Regular cardiac myocyte (primary cell): ENCODE measurements around the gene AMACR. TPM values are rescaled to one million over a fixed set of nuclear protein-coding genes. Genes with fewer than 3 reads are reported as not detected.

Experiments used
- total RNA-seq: library from RNA; depleted of rRNA; stranded (reverse); fragments of >200 nt; gene quantifications from 2 replicates; pipeline ENCODE4 v1.2.3, GENCODE V29; 2014

AMACR gene
- 8.1 and 10.1 TPM in 2 replicates for total RNA-seq

DNA sequence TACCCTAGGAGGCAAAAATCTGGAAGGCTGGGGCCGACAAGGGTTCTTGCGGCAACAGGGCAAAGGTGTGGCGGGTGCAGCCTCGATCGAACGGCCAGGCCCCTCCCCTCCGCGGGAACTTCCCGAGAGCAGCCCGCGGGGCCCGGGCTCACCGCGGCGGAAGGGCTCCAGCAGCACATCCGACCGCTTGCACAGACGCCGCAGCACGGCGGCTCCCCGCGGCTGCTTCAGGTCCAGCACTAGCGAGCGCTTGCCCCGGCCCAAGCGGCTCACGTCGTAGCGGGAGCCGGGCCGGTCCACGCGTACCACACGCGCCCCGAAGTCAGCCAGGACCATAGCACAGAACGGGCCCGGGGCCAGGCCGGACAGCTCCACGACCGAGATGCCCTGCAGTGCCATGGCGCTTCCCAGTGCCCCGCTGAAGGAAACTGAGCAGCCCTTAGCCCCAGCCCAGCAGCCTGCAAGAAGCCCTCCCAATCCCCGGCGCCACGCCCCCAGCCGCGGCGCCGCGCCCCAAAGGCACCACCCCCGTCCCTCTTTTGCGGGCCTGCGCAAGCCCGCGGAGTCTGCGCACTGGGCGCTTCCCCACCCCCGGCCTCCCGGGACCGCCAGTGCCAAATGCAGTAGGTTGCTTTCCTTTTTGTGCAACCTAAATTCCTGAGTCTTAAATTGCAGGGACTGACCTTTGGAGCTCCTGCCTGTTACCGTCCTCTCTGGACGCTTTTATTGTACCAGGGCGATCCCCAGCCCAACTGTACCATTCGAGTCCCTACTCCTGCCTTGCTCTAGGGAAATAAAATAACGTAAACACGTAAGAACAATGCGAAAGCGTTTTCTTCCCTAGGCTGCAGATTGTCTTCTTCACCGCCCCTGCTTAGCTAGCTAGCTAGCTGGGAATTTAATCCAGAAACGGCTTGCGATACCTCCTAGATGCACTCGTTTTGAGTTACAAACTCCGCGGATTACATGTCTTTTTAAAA is at the start of gene AMACR:
Gene AMACR (minus strand): TSS at position 430 of the 980 bp plus-strand sequence. CDS start 31 bp downstream, at position 399.

DNA sequence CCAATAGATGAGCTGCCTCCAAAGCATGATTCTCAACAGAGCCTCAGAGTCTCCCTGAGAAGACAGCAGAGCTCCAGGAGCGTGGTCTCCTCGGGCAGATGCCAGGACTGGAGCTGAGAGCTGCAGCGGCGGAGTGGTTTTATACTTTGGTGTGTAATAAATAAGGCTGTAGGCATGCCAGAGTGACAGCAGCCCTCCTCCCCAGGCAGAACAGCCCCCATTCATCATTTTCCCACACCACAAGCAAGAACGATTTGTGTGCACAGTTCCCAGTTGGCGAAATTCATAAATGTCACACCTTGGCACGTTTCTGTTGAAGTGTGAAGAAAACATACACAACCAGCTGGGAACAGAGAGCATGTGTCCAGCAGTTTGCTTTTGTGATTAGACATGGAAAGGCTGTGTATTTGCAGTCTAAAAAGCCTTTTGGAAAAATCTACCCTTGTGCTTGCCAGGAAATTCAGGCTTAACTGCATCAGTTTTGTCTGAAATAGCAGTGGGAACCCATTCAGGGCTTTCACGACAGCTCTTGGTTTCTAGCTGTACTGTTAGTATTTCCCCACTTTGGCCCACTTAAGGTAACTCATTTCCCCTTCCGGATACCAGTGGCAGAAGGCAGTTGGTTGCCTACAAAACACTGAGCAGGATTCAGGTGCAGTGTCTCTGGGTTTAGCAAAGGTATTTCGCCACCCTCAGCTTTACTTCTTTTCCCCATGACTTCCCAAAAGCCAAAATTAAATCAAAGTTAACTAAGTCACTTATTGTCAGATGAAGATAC is 35.4 kb upstream of the AMACR start, which contains the start of gene C1QTNF3:
Gene C1QTNF3 (minus strand): TSS at position 115 of the 778 bp plus-strand sequence. CDS start 88 bp downstream, at position 27.

DNA sequence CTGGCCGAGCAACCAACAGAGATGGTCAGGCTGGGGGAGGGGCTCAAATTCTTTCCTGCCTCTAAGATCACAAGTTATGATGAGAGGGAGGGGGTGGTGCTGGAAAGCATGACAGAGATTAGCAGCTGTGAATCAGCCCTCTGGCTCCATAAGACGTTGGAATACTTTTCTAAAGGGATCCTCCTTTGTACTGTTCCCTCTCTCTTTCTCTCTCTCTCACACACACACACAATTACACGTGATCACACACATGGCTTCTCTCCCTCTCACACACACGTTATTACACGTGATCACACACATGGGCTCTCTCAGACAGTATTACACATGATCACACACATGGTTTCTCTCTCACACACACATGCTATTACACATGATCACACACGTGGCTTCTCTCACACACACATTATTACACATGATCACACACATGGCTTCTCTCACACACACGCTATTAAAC is 23.2 kb downstream of the AMACR start, which contains the start of gene SLC45A2:
Gene SLC45A2 (minus strand): TSS at position 23 of the 454 bp plus-strand sequence. CDS start 110 bp downstream, outside the sequence.

DNA sequence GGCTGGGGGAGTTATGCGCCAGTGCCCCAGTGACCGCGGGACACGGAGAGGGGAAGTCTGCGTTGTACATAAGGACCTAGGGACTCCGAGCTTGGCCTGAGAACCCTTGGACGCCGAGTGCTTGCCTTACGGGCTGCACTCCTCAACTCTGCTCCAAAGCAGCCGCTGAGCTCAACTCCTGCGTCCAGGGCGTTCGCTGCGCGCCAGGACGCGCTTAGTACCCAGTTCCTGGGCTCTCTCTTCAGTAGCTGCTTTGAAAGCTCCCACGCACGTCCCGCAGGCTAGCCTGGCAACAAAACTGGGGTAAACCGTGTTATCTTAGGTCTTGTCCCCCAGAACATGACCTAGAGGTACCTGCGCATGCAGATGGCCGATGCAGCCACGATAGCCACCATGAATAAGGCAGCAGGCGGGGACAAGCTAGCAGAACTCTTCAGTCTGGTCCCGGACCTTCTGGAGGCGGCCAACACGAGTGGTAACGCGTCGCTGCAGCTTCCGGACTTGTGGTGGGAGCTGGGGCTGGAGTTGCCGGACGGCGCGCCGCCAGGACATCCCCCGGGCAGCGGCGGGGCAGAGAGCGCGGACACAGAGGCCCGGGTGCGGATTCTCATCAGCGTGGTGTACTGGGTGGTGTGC is 71.4 kb downstream of the AMACR start, which contains the start of gene RXFP3:
Gene RXFP3 (plus strand): TSS at position 6 of the 636 bp plus-strand sequence. CDS start 355 bp downstream, at position 361.

Other genes with a start within 250 kb of the AMACR start
- 57.8 and 71.5 TPM in 2 replicates for gene ADAMTS12, start 116.1 kb downstream of the AMACR start, total RNA-seq
- gene RXFP3, start 71.7 kb downstream of the AMACR start, total RNA-seq = under 0.01 and 0.28 TPM in 2 replicates
- gene SLC45A2, start 23.4 kb downstream of the AMACR start, total RNA-seq = 0.28 TPM in 1 of 2 replicates, not detected in the other
- gene C1QTNF3, start 35.2 kb upstream of the AMACR start, total RNA-seq = 0.19 and 0.85 TPM in 2 replicates